Panc1 (cell line): ENCODE data around the gene P2RY10. TPM values are rescaled to one million over a fixed set of nuclear protein-coding genes. Genes with fewer than 3 reads are reported as not detected.
"Not testable (repeated sequence)": the region's sequence is repeated elsewhere in the genome, so short reads cannot be mapped to it uniquely, and the experiment has no call there.

Experiments
- ATAC-seq: fragments of 200-7000 bp; cut with Tn5 transposase; 2 replicates; pipeline ENCODE4 v1.9.1; 2020; ENCODE audit warnings: mild to moderate bottlenecking, moderate library complexity
- BruUV-seq: library from RNA; stranded (reverse); fragments of 400-500 nt; replicated peaks from 2 replicates; lab custom pipeline; 2021; lab: Mats Ljungman, UMichigan
- CTCF ChIA-PET: fragments of 300-600 bp; sonication (Branson Sonifier 250); formaldehyde crosslinking; loops from one replicate; lab custom pipeline; 2022; ENCODE audit warnings: antibody characterized with exemption; lab: Charles Lee
- POLR2A ChIA-PET: fragments of 300-600 bp; sonication (Branson Sonifier 250); formaldehyde crosslinking; loops from one replicate; lab custom pipeline; 2022; ENCODE audit warnings: antibody characterized with exemption; lab: Charles Lee
- DNase-seq: peaks from one replicate; pipeline ENCODE4 v3.0.0-alpha.2; 2010; ENCODE audit warnings: low read depth, low spot score
- H3K27ac ChIP-seq: 2 replicates; pipeline ENCODE4 v1.5.1; 2011; ENCODE audit warnings: mild to moderate bottlenecking, low read length, inconsistent platforms
- H3K27me3 ChIP-seq: fragments of 200-500 bp; sonication (Bioruptor generic); 2 replicates; pipeline ENCODE4 v1.6.0; 2014; ENCODE audit warnings: low read length, inconsistent platforms; ENCODE audit not compliant: control insufficient read depth, insufficient read depth
- H3K36me3 ChIP-seq: fragments of 200-500 bp; sonication (Bioruptor generic); 2 replicates; pipeline ENCODE4 v1.5.1; 2014; ENCODE audit warnings: inconsistent platforms, mild to moderate bottlenecking, low read length, moderate library complexity; ENCODE audit not compliant: control insufficient read depth, insufficient read depth
- H3K4me1 ChIP-seq: 2 replicates; pipeline ENCODE4 v1.5.1; 2011; ENCODE audit warnings: inconsistent platforms, mild to moderate bottlenecking, low read length, moderate library complexity; ENCODE audit not compliant: control insufficient read depth, insufficient read depth
- H3K4me3 ChIP-seq, 2 experiments: 2 replicates each; pipeline ENCODE4 v1.5.1; 2011 to 2012; ENCODE audit warnings: low read depth in 2 of 2, low read length in 2 of 2, mild to moderate bottlenecking in 2 of 2, inconsistent platforms in 1 of 2, moderate library complexity in 1 of 2
- H3K9me3 ChIP-seq: fragments of 200-500 bp; sonication (Bioruptor generic); 2 replicates; pipeline ENCODE4 v1.5.1; 2014; ENCODE audit warnings: low read depth, mild to moderate bottlenecking, inconsistent platforms, low read length, moderate library complexity; ENCODE audit not compliant: control insufficient read depth, insufficient read depth
- CTCF ChIP-seq: fragments of 450-650 bp; IDR thresholded peaks from 2 replicates; pipeline ENCODE4 v1.5.1; 2017; ENCODE audit warnings: mild to moderate bottlenecking
- POLR2AphosphoS5 ChIP-seq: IDR thresholded peaks from 2 replicates; pipeline ENCODE4 v1.6.1; 2012; ENCODE audit warnings: mild to moderate bottlenecking, low read depth, low read length, moderate library complexity
- SIN3A ChIP-seq: IDR thresholded peaks from 2 replicates; pipeline ENCODE4 v1.6.1; 2012; ENCODE audit warnings: low read depth, mild to moderate bottlenecking, low read length, moderate library complexity, borderline replicate concordance; ENCODE audit not compliant: insufficient read depth
- TCF7L2 ChIP-seq: IDR thresholded peaks from 2 replicates; pipeline ENCODE4 v1.6.1; 2011; ENCODE audit warnings: mild to moderate bottlenecking, low read depth, low read length, inconsistent platforms
- in situ Hi-C: cut with HindIII; loops from 2 replicates; pipeline ENCODE4 v1.10.0; 2016; ENCODE audit warnings: low sequenced_read_pairs, low pct_unique_long_range_greater_than_20kb
- intact Hi-C: fragments of 100-400 bp; cut with micrococcal nuclease; formaldehyde crosslinking; loops from one replicate; pipeline ENCODE4 v1.10.0; 2022; ENCODE audit not compliant: unreplicated experiment
- total RNA-seq: library from RNA; stranded (reverse); gene quantifications from one replicate; pipeline ENCODE4 v1.2.1, GENCODE V29; 2021; ENCODE audit not compliant: unreplicated experiment
- TF ChIP-seq, protein P1 (sequence below), 2 experiments: IDR thresholded peaks; 2 replicates each; pipeline ENCODE4 v1.6.1; 2011 to 2012; ENCODE audit warnings: low read depth in 2 of 2, control low read depth in 1 of 2, low read length in 1 of 2, mild to moderate bottlenecking in 1 of 2, moderate library complexity in 1 of 2; ENCODE audit not compliant: insufficient read depth in 1 of 2

P2RY10 gene
- total RNA-seq, 1 experiment from 2014 or later = not detected

- intact Hi-C loops = no loop called here
- in situ Hi-C loops = no loop called here
- Histone ChIP-seq H3K9me3 (no peaks in the 10 kb centered on the region), H3K27ac (no peak overlapping the region), H3K4me1 (no peaks in the 10 kb centered on the region), H3K27me3 (no peaks in the 10 kb centered on the region), H3K4me3 (no peak overlapping the region), H3K36me3 (no peaks in the 10 kb centered on the region)
- TF ChIP-seq, protein P1, sequence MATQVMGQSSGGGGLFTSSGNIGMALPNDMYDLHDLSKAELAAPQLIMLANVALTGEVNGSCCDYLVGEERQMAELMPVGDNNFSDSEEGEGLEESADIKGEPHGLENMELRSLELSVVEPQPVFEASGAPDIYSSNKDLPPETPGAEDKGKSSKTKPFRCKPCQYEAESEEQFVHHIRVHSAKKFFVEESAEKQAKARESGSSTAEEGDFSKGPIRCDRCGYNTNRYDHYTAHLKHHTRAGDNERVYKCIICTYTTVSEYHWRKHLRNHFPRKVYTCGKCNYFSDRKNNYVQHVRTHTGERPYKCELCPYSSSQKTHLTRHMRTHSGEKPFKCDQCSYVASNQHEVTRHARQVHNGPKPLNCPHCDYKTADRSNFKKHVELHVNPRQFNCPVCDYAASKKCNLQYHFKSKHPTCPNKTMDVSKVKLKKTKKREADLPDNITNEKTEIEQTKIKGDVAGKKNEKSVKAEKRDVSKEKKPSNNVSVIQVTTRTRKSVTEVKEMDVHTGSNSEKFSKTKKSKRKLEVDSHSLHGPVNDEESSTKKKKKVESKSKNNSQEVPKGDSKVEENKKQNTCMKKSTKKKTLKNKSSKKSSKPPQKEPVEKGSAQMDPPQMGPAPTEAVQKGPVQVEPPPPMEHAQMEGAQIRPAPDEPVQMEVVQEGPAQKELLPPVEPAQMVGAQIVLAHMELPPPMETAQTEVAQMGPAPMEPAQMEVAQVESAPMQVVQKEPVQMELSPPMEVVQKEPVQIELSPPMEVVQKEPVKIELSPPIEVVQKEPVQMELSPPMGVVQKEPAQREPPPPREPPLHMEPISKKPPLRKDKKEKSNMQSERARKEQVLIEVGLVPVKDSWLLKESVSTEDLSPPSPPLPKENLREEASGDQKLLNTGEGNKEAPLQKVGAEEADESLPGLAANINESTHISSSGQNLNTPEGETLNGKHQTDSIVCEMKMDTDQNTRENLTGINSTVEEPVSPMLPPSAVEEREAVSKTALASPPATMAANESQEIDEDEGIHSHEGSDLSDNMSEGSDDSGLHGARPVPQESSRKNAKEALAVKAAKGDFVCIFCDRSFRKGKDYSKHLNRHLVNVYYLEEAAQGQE (IDR thresholded peaks at IDR 0.05; ENCODE audit: insufficient read depth in 1 of 2, low read depth in 2 of 2, low read length in 1 of 2) = no peak
- TF ChIP-seq POLR2AphosphoS5 = no peak
- TF ChIP-seq CTCF = no peak
- no peak for TF ChIP-seq SIN3A
- no peak for TF ChIP-seq TCF7L2
- no peak for DNase-seq
- POLR2A ChIA-PET = no interaction called here
- no TSS peak for BruUV-seq
- CTCF ChIA-PET = no interaction called here
- no peak for ATAC-seq
Observed at GRCh38 chrX:78989349-78989748, 44.2 kb downstream of the P2RY10 start.

- Histone ChIP-seq H3K27me3 (no peaks in the 10 kb centered on the region), H3K9me3 (no peaks in the 10 kb centered on the region), H3K36me3 (no peaks in the 10 kb centered on the region), H3K4me1 (no peaks in the 10 kb centered on the region), H3K27ac (no peak overlapping the region), H3K4me3 (no peak overlapping the region)
- ATAC-seq (no peak), DNase-seq (no peak)
- BruUV-seq = no TSS peak
- POLR2A ChIA-PET = no interaction called here
- TF ChIP-seq SIN3A (no peak), TCF7L2 (no peak), CTCF (no peak), POLR2AphosphoS5 (no peak)
- TF ChIP-seq, protein P1 (IDR thresholded peaks at IDR 0.05; ENCODE audit: insufficient read depth in 1 of 2, low read depth in 2 of 2, low read length in 1 of 2) = no peak
- CTCF ChIA-PET = interaction anchor here (0.5 kb wide), 1 partner anchor 1097 kb away, joined by 6 read pairs; no protein-coding TSS in a partner anchor
- in situ Hi-C loops = no loop called here
- intact Hi-C loops = no loop called here
Observed at GRCh38 chrX:78997870-78998558, 52.8 kb downstream of the P2RY10 start.

GRCh38 chrX:79007540-79007939 lies 62.3 kb downstream of the P2RY10 start:
- BruUV-seq, ATAC-seq, POLR2A ChIA-PET: not testable (repeated sequence)

More at GRCh38 chrX:79007540-79007939, 62.3 kb downstream of the P2RY10 start:
- H3K27ac ChIP-seq, DNase-seq, in situ Hi-C loops, CTCF ChIA-PET, H3K4me3 ChIP-seq, H3K9me3 ChIP-seq, H3K4me1 ChIP-seq, intact Hi-C loops, H3K27me3 ChIP-seq, H3K36me3 ChIP-seq: not testable (repeated sequence)
